HL-60 (cell line): ENCODE measurements around the gene GRB10.

Experiments used
- DNase-seq, 2 experiments: peaks; one replicate each; pipeline ENCODE4 v3.0.0-alpha.2; 2010 to 2020; ENCODE audit warnings: low read depth in 1 of 2, low spot score in 1 of 2
- H3K27ac ChIP-seq: fragments of 250-450 bp; sonication (Bioruptor Pico); replicated peaks from 2 replicates; pipeline ENCODE4 v1.5.1; 2020; ENCODE audit warnings: mild to moderate bottlenecking, moderate library complexity
- H3K27me3 ChIP-seq: fragments of 250-450 bp; sonication (Bioruptor Pico); 2 replicates; pipeline ENCODE4 v1.5.1; 2021; ENCODE audit warnings: mild to moderate bottlenecking, moderate library complexity; ENCODE audit not compliant: insufficient read depth, poor library complexity, severe bottlenecking
- H3K4me3 ChIP-seq: replicated peaks from 2 replicates; pipeline ENCODE4 v1.5.1; 2011; ENCODE audit warnings: mild to moderate bottlenecking, control low read depth, low read length; ENCODE audit not compliant: insufficient read depth
- CTCF ChIP-seq: IDR thresholded peaks from one replicate; pipeline ENCODE4 v1.5.1; 2011; ENCODE audit warnings: low read length, control low read depth, inconsistent platforms; ENCODE audit not compliant: insufficient read depth
- GABPA ChIP-seq: IDR thresholded peaks from 2 replicates; pipeline ENCODE4 v1.6.1; 2012; ENCODE audit warnings: low read depth
- POLR2AphosphoS5 ChIP-seq: IDR thresholded peaks from 2 replicates; pipeline ENCODE4 v1.6.1; 2012; ENCODE audit warnings: low read depth
- REST ChIP-seq: IDR thresholded peaks from 2 replicates; pipeline ENCODE4 v1.6.1; 2012; ENCODE audit warnings: low read depth; ENCODE audit not compliant: insufficient replicate concordance
- SPI1 ChIP-seq: IDR thresholded peaks from 2 replicates; pipeline ENCODE4 v1.6.1; 2012; ENCODE audit warnings: low read depth, mild to moderate bottlenecking, borderline replicate concordance

The GRB10 gene

GRCh38 chr7:50751146-50751545, 31.6 kb downstream of the GRB10 start:
- DNase-seq, result no peak
- TF ChIP-seq CTCF, result no peak
- Histone ChIP-seq H3K27ac (no peak overlapping the region), H3K4me3 (no peak overlapping the region), H3K27me3 (no peaks in the 10 kb centered on the region)

- H3K4me3 ChIP-seq, result no peak overlapping the region
- no peak for TF ChIP-seq SPI1
- TF ChIP-seq POLR2AphosphoS5, result no peak
- TF ChIP-seq GABPA, result no peak
- no peak for TF ChIP-seq REST
- no peak for TF ChIP-seq CTCF
- no peaks in the 10 kb centered on the region for H3K27me3 ChIP-seq
- no peak overlapping the region for H3K27ac ChIP-seq
- no peak for DNase-seq
Observed at GRCh38 chr7:50749896-50750295, 32.8 kb downstream of the GRB10 start.

- H3K27ac ChIP-seq, result no peak overlapping the region
- H3K4me3 ChIP-seq, result no peak overlapping the region
- no peak for TF ChIP-seq CTCF
- TF ChIP-seq GABPA, result no peak
- TF ChIP-seq SPI1, result no peak
- no peak for TF ChIP-seq REST
- no peak for TF ChIP-seq POLR2AphosphoS5
- DNase-seq, result no peak
- no peaks in the 10 kb centered on the region for H3K27me3 ChIP-seq
Observed at GRCh38 chr7:50748472-50748871, 34.2 kb downstream of the GRB10 start.

GRCh38 chr7:50745835-50746234, 36.9 kb downstream of the GRB10 start:
- no peak overlapping the region for H3K27ac ChIP-seq
- no peak for DNase-seq
- TF ChIP-seq SPI1, result no peak
- TF ChIP-seq REST, result no peak
- TF ChIP-seq CTCF, result no peak
- TF ChIP-seq GABPA, result no peak
- no peak for TF ChIP-seq POLR2AphosphoS5
- no peak overlapping the region for H3K4me3 ChIP-seq
- no peaks in the 10 kb centered on the region for H3K27me3 ChIP-seq
